Measurements from ENCODE around the gene CNTN6. TPM values are rescaled to one million over a fixed set of nuclear protein-coding genes. Genes with fewer than 3 reads are reported as not detected.

Gene CNTN6
- total RNA-seq, 1 experiment from 2014 or later = not detected

DNA sequence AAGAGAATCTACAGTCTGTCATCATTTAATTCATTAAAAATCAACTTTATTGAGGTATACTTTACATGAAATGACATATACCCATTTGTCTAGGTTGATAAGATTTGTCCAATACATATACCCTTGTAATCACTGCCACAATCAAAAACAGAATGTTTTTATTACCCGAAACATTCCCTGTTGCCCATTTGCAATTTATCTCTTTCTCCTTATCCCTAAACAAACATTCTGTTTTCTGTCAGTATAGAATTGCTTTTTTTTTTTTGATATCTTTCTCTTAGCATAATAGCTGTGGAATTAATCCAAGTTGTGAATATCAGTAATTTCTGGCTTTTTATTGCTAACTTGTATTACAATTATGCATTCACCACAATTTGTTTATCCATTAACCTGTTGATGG is 4.3 kb upstream of the CNTN6 start:
- CTCF ChIA-PET = no interaction called here
- TF ChIP-seq, protein P1, sequence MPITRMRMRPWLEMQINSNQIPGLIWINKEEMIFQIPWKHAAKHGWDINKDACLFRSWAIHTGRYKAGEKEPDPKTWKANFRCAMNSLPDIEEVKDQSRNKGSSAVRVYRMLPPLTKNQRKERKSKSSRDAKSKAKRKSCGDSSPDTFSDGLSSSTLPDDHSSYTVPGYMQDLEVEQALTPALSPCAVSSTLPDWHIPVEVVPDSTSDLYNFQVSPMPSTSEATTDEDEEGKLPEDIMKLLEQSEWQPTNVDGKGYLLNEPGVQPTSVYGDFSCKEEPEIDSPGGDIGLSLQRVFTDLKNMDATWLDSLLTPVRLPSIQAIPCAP (CRISPR knock-in tag; IDR thresholded peaks at IDR 0.05) = no peak
- TF ChIP-seq, protein P2, sequence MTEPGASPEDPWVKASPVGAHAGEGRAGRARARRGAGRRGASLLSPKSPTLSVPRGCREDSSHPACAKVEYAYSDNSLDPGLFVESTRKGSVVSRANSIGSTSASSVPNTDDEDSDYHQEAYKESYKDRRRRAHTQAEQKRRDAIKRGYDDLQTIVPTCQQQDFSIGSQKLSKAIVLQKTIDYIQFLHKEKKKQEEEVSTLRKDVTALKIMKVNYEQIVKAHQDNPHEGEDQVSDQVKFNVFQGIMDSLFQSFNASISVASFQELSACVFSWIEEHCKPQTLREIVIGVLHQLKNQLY (CRISPR knock-in tag; IDR thresholded peaks at IDR 0.05) = no peak
- TF ChIP-seq, protein P3, sequence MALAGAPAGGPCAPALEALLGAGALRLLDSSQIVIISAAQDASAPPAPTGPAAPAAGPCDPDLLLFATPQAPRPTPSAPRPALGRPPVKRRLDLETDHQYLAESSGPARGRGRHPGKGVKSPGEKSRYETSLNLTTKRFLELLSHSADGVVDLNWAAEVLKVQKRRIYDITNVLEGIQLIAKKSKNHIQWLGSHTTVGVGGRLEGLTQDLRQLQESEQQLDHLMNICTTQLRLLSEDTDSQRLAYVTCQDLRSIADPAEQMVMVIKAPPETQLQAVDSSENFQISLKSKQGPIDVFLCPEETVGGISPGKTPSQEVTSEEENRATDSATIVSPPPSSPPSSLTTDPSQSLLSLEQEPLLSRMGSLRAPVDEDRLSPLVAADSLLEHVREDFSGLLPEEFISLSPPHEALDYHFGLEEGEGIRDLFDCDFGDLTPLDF (CRISPR knock-in tag; IDR thresholded peaks at IDR 0.05) = no peak
- TF ChIP-seq, protein P4, sequence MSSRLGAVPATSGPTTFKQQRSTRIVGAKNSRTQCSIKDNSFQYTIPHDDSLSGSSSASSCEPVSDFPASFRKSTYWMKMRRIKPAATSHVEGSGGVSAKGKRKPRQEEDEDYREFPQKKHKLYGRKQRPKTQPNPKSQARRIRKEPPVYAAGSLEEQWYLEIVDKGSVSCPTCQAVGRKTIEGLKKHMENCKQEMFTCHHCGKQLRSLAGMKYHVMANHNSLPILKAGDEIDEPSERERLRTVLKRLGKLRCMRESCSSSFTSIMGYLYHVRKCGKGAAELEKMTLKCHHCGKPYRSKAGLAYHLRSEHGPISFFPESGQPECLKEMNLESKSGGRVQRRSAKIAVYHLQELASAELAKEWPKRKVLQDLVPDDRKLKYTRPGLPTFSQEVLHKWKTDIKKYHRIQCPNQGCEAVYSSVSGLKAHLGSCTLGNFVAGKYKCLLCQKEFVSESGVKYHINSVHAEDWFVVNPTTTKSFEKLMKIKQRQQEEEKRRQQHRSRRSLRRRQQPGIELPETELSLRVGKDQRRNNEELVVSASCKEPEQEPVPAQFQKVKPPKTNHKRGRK (CRISPR knock-in tag; IDR thresholded peaks at IDR 0.05; ENCODE audit: borderline replicate concordance) = no peak
- no peak for TF ChIP-seq CREM (CRISPR knock-in tag; IDR thresholded peaks at IDR 0.05)
- TF ChIP-seq, protein P5, sequence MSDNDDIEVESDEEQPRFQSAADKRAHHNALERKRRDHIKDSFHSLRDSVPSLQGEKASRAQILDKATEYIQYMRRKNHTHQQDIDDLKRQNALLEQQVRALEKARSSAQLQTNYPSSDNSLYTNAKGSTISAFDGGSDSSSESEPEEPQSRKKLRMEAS (CRISPR knock-in tag; IDR thresholded peaks at IDR 0.05) = no peak
- TF ChIP-seq, protein P6, sequence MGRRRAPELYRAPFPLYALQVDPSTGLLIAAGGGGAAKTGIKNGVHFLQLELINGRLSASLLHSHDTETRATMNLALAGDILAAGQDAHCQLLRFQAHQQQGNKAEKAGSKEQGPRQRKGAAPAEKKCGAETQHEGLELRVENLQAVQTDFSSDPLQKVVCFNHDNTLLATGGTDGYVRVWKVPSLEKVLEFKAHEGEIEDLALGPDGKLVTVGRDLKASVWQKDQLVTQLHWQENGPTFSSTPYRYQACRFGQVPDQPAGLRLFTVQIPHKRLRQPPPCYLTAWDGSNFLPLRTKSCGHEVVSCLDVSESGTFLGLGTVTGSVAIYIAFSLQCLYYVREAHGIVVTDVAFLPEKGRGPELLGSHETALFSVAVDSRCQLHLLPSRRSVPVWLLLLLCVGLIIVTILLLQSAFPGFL (CRISPR knock-in tag; IDR thresholded peaks at IDR 0.05; ENCODE audit: borderline replicate concordance) = no peak
- TF ChIP-seq, protein P7, sequence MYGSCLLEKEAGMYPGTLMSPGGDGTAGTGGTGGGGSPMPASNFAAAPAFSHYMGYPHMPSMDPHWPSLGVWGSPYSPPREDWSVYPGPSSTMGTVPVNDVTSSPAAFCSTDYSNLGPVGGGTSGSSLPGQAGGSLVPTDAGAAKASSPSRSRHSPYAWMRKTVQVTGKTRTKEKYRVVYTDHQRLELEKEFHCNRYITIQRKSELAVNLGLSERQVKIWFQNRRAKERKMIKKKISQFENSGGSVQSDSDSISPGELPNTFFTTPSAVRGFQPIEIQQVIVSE (CRISPR knock-in tag; IDR thresholded peaks at IDR 0.05; ENCODE audit: borderline replicate concordance) = no peak
- TF ChIP-seq NFE2L1 (CRISPR knock-in tag; IDR thresholded peaks at IDR 0.05) = no peak
- no peak for TF ChIP-seq ZNF317 (CRISPR knock-in tag; IDR thresholded peaks at IDR 0.05; ENCODE audit: borderline replicate concordance, low read depth)
- no peak for TF ChIP-seq ZNF671 (CRISPR knock-in tag; IDR thresholded peaks at IDR 0.05)
- no peak for TF ChIP-seq SP1 (CRISPR knock-in tag; conservative IDR thresholded peaks at IDR 0.05)
- TF ChIP-seq GRHL2 (CRISPR knock-in tag; IDR thresholded peaks at IDR 0.05; ENCODE audit: insufficient replicate concordance, severe bottlenecking) = no peak
- TF ChIP-seq TCF7 (CRISPR knock-in tag; IDR thresholded peaks at IDR 0.05; ENCODE audit: low read depth) = no peak
- TF ChIP-seq ELF4 (CRISPR knock-in tag; IDR thresholded peaks at IDR 0.05; ENCODE audit: low read depth) = no peak

DNA sequence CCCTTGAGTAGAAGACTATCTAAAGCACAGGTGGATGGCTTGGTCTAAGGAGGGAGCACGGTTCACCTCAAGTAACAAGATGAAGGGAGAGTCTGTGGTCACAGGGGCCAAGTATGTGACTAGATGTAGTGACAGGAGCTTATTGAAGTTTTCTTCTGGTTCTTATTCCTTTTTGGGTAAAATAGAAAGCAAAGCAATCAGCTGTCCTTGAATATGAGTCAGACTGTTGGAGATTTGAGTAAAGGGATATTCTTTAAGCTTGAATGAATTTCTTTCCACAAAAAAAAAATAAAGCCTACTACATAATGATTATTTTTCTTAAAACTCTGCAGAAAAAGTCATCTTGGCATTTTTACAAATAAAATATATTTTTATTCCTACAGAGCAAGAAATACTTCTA is 1.5 kb upstream of the CNTN6 start:
- ChIA-PET CTCF (no interaction called here), POLR2A (no interaction called here)
- H3K9me3 Mint-ChIP-seq = peaks cover 72% of the 10 kb centered on the region
- H3K27me3 Mint-ChIP-seq (ENCODE audit: low read depth) = peaks cover 4% of the 10 kb centered on the region
- no peaks in the 10 kb centered on the region for H3K4me1 Mint-ChIP-seq
- DNase-seq (ENCODE audit: low spot score) (no peak), ATAC-seq (no peak)
- peaks cover 61% of the 10 kb centered on the region for H3K36me3 Mint-ChIP-seq
- no peak overlapping the region for H3K27ac Mint-ChIP-seq
- TF ChIP-seq CREB1 (CRISPR knock-in tag; IDR thresholded peaks at IDR 0.05) (no peak), MXD4 (CRISPR knock-in tag; IDR thresholded peaks at IDR 0.05; ENCODE audit: borderline replicate concordance) (no peak), GABPB1 (CRISPR knock-in tag; IDR thresholded peaks at IDR 0.05) (no peak), TCF7 (CRISPR knock-in tag; IDR thresholded peaks at IDR 0.05; ENCODE audit: low read depth) (no peak), EMX1 (CRISPR knock-in tag; IDR thresholded peaks at IDR 0.05) (no peak)
- TF ChIP-seq, protein P8, sequence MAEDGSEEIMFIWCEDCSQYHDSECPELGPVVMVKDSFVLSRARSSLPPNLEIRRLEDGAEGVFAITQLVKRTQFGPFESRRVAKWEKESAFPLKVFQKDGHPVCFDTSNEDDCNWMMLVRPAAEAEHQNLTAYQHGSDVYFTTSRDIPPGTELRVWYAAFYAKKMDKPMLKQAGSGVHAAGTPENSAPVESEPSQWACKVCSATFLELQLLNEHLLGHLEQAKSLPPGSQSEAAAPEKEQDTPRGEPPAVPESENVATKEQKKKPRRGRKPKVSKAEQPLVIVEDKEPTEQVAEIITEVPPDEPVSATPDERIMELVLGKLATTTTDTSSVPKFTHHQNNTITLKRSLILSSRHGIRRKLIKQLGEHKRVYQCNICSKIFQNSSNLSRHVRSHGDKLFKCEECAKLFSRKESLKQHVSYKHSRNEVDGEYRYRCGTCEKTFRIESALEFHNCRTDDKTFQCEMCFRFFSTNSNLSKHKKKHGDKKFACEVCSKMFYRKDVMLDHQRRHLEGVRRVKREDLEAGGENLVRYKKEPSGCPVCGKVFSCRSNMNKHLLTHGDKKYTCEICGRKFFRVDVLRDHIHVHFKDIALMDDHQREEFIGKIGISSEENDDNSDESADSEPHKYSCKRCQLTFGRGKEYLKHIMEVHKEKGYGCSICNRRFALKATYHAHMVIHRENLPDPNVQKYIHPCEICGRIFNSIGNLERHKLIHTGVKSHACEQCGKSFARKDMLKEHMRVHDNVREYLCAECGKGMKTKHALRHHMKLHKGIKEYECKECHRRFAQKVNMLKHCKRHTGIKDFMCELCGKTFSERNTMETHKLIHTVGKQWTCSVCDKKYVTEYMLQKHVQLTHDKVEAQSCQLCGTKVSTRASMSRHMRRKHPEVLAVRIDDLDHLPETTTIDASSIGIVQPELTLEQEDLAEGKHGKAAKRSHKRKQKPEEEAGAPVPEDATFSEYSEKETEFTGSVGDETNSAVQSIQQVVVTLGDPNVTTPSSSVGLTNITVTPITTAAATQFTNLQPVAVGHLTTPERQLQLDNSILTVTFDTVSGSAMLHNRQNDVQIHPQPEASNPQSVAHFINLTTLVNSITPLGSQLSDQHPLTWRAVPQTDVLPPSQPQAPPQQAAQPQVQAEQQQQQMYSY (CRISPR knock-in tag; IDR thresholded peaks at IDR 0.05) = no peak
- H3K4me3 Mint-ChIP-seq = no peak overlapping the region

More for the DNA sequence above, 4.3 kb upstream of the CNTN6 start:
- no peak for DNase-seq (ENCODE audit: low spot score)
- Mint-ChIP-seq H3K36me3 (peaks cover 63% of the 10 kb centered on the region), H3K4me1 (no peaks in the 10 kb centered on the region), H3K9me3 (peaks cover 85% of the 10 kb centered on the region), H3K4me3 (no peak overlapping the region), H3K27ac (no peak overlapping the region), H3K27me3 (ENCODE audit: low read depth) (peaks cover 4% of the 10 kb centered on the region)
- POLR2A ChIA-PET = no interaction called here
- no peak for ATAC-seq
